Prostate gland (tissue), 2 donors: ENCODE results near the gene MORC1. TPM values are rescaled to one million over a fixed set of nuclear protein-coding genes. Genes with fewer than 3 reads are reported as not detected.

Source experiments
- DNase-seq: peaks from one replicate; pipeline ENCODE4 v3.0.0-alpha.2; 2019; ENCODE audit warnings: low spot score
- H3K27ac ChIP-seq, 2 donors: fragments of 200-600 bp; sonication (generic); 2 replicates each; pipeline ENCODE4 v1.5.1; 2017 to 2019
- H3K27me3 ChIP-seq: fragments of 200-600 bp; sonication (generic); replicated peaks from 2 replicates; pipeline ENCODE4 v1.5.1; 2019; ENCODE audit not compliant: insufficient read depth
- H3K36me3 ChIP-seq, 2 donors: fragments of 200-600 bp; sonication (generic); 1 replicate in 1 of 2; 2 replicates in 1 of 2; pipeline versions ENCODE4 v1.5.1 to v1.8.1; 2017 to 2019
- H3K4me1 ChIP-seq: fragments of 200-600 bp; sonication (generic); replicated peaks from 2 replicates; pipeline ENCODE4 v1.5.1; 2019
- H3K4me3 ChIP-seq, 2 donors: fragments of 200-600 bp; sonication (generic); 2 replicates each; pipeline ENCODE4 v1.5.1; 2017 to 2019
- H3K9me3 ChIP-seq: fragments of 200-600 bp; sonication (generic); 2 replicates; pipeline ENCODE4 v1.5.1; 2017
- POLR2A ChIP-seq: fragments of 450-650 bp; IDR thresholded peaks from one replicate; pipeline ENCODE4 v1.6.1; 2016; ENCODE audit warnings: antibody characterized with exemption, mild to moderate bottlenecking
- POLR2AphosphoS5 ChIP-seq: sonication (generic); formaldehyde crosslinking; IDR thresholded peaks from one replicate; pipeline ENCODE4 v1.6.1; 2017; ENCODE audit warnings: antibody characterized with exemption
- WGBS: methylation state at CpG from one replicate; pipeline ENCODE4 v1.1.5; 2018; 5-methylcytosine and 5-hydroxymethylcytosine counted together
- intact Hi-C: fragments of 100-400 bp; cut with DNase I; formaldehyde crosslinking; loops from one replicate; pipeline ENCODE4 v1.14.2; 2022
- total RNA-seq, 2 donors: library from RNA; depleted of rRNA; stranded (reverse); fragments of >200 nt; gene quantifications; one replicate each; pipeline ENCODE4 v1.1.0, GENCODE V29; 2016
- TF ChIP-seq, protein P1 (sequence below), 4 experiments: fragments of 200-600 bp in 2 of 4; fragments of 450-650 bp in 2 of 4; sonication (generic) in 2 of 4; IDR thresholded peaks; 1 replicate in 3 of 4; 2 replicates in 1 of 4; pipeline ENCODE4 v1.5.1; 2016 to 2019; ENCODE audit warnings: antibody characterized with exemption in 4 of 4, mild to moderate bottlenecking in 2 of 4, moderate library complexity in 2 of 4

Gene MORC1
- total RNA-seq, 2 donors from 2014 or later, result 6.6 TPM; not detected in 1

DNA sequence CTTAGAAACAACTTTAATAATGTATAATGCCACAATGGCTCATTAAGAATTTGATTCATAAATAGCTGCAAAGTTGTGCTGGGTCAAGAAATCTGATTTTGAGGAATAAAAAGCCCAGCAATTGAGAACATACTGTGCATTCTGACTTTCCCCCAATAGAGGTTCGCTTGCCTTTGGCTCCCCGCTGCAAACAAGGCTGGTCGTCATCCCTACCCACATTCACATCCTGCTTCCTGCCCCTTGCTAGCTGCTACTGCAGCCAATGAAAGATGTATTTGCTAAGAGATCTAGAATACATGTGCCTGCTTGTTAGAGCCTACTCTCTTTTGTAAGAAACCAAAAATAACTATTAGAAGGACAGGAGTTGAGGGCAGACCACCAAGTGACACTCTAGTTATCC, 112.5 kb downstream of the MORC1 start:
- no peaks in the 10 kb centered on the region for H3K9me3 ChIP-seq
- intact Hi-C loops, result no loop called here
- TF ChIP-seq POLR2A (no peak), POLR2AphosphoS5 (no peak)
- TF ChIP-seq, protein P1, sequence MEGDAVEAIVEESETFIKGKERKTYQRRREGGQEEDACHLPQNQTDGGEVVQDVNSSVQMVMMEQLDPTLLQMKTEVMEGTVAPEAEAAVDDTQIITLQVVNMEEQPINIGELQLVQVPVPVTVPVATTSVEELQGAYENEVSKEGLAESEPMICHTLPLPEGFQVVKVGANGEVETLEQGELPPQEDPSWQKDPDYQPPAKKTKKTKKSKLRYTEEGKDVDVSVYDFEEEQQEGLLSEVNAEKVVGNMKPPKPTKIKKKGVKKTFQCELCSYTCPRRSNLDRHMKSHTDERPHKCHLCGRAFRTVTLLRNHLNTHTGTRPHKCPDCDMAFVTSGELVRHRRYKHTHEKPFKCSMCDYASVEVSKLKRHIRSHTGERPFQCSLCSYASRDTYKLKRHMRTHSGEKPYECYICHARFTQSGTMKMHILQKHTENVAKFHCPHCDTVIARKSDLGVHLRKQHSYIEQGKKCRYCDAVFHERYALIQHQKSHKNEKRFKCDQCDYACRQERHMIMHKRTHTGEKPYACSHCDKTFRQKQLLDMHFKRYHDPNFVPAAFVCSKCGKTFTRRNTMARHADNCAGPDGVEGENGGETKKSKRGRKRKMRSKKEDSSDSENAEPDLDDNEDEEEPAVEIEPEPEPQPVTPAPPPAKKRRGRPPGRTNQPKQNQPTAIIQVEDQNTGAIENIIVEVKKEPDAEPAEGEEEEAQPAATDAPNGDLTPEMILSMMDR (IDR thresholded peaks at IDR 0.05), result no peak
- no peak for DNase-seq
- H3K36me3 ChIP-seq, result no peaks in the 10 kb centered on the region
- peaks cover 2% of the 10 kb centered on the region for H3K27me3 ChIP-seq
- H3K27ac ChIP-seq, result no peak overlapping the region
- no peak overlapping the region for H3K4me3 ChIP-seq
- H3K4me1 ChIP-seq, result no peaks in the 10 kb centered on the region
- 80% methylated on average over 3 of the region's 3 CpGs for WGBS

DNA sequence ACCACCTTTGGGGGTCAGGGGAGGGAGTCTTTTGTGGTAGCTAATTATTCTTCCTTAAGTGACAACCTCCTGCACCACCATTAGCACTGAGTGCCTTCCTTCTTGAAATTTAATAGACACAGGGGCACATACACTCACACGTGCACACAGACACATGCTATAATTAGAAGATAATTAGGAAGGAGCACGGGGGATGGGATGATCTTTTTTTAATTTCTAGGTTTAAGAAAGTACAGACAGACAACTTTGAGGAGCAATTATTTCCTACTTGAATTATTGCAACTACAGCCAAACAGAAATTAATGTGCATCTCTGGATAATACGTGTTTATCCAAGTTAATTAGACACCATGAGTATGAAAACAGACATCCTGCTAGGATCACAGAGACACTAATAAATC, 119.5 kb downstream of the MORC1 start:
- 67% methylated on average over 3 of the region's 3 CpGs for WGBS
- intact Hi-C loops, result no loop called here
- no peak for TF ChIP-seq POLR2A
- TF ChIP-seq, protein P1 (IDR thresholded peaks at IDR 0.05), result no peak
- TF ChIP-seq POLR2AphosphoS5, result no peak
- no peak for DNase-seq
- Histone ChIP-seq H3K9me3 (no peaks in the 10 kb centered on the region), H3K27me3 (peaks cover 2% of the 10 kb centered on the region), H3K4me3 (no peak overlapping the region), H3K27ac (no peak overlapping the region), H3K36me3 (no peaks in the 10 kb centered on the region), H3K4me1 (no peaks in the 10 kb centered on the region)

DNA sequence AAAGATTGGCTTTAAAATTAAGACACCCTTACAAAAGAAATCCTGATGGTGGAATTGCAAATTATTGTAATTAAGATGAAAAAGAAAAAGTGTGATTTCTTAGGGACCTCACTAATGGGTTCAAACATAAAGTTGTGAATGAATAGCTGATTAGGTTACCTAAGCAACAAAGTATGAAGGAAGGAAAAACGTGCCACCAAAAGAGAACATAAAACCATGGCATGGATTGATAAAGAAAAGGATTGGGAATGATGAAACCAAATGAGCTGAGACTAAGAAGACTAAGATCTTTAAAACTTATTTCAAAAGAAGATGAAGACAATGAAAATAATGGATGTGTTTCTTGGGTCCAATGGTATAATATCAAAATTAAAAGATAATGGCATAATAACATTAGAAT, 132.1 kb downstream of the MORC1 start:
- no peaks in the 10 kb centered on the region for H3K9me3 ChIP-seq

DNA sequence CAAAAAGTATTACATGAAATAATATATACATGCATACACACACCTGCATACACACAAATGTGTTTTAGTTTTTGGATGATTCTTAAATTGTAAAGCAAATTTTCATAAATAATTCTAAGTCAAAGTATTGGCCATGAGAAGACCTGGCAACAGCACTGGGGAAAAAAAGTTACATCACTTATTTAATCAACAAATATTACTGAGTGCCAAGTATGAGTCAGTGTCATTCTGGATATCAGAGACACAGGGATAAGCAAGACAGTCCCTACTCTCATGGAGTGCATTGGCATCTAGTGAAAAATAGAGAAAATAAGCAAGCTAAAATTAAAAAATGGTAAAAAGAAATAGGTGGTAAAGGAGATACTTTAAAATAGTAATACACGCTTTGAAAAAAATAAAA, 134.9 kb downstream of the MORC1 start:
- DNase-seq, result no peak
- Histone ChIP-seq H3K9me3 (no peaks in the 10 kb centered on the region), H3K27me3 (no peaks in the 10 kb centered on the region), H3K4me1 (no peaks in the 10 kb centered on the region), H3K4me3 (no peak overlapping the region), H3K36me3 (no peaks in the 10 kb centered on the region), H3K27ac (no peak overlapping the region)
- WGBS, result 97% methylated on average over 1 of the region's 1 CpG
- intact Hi-C loops, result no loop called here
- no peak for TF ChIP-seq POLR2A

More for the DNA sequence above, 132.1 kb downstream of the MORC1 start:
- no peak overlapping the region for H3K27ac ChIP-seq
- no peak overlapping the region for H3K4me3 ChIP-seq
- no peak for TF ChIP-seq POLR2A
- TF ChIP-seq, protein P1 (IDR thresholded peaks at IDR 0.05), result no peak
- no peak for TF ChIP-seq POLR2AphosphoS5
- no peak for DNase-seq
- intact Hi-C loops, result no loop called here
- H3K27me3 ChIP-seq, result no peaks in the 10 kb centered on the region
- no peaks in the 10 kb centered on the region for H3K4me1 ChIP-seq
- 23% methylated on average over 1 of the region's 1 CpG for WGBS
- H3K36me3 ChIP-seq, result no peaks in the 10 kb centered on the region

DNA sequence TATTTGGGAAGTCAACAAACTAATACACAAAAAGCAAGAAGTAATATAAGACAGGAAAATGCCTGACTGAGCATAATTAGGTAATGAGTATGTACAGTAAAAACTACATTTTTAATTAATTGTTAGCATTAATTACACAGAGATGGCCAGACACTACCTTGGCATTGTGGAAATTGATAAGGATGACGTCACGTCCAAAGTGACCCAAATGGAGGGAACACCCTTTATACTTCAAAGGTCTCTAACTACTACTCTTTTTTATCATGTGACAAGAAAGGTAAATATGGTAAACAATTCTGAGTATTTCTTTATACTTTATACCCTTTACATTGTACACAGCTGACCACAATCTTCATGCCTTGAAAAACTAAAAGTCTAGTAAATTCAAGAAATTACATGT, 141.9 kb downstream of the MORC1 start:
- Histone ChIP-seq H3K4me3 (no peak overlapping the region), H3K27ac (no peak overlapping the region), H3K9me3 (no peaks in the 10 kb centered on the region), H3K4me1 (no peaks in the 10 kb centered on the region), H3K27me3 (no peaks in the 10 kb centered on the region), H3K36me3 (no peaks in the 10 kb centered on the region)
- no peak for DNase-seq
- intact Hi-C loops, result no loop called here
- TF ChIP-seq, protein P1 (IDR thresholded peaks at IDR 0.05), result no peak
- TF ChIP-seq POLR2A (no peak), POLR2AphosphoS5 (no peak)
- WGBS, result 77% methylated on average over 2 of the region's 2 CpGs
